Activated CD8-positive, alpha-beta memory T cell treated with anti-CD3 and anti-CD28 coated beads, Interleukin-2, amount 10 ng/mL, durations not matched to agents 7 days and 5 days (primary cell): Measurements from ENCODE around the gene TXLNB. TPM values are rescaled to one million over a fixed set of nuclear protein-coding genes. Genes with fewer than 3 reads are reported as not detected.
"Not testable (repeated sequence)": the region's sequence is repeated elsewhere in the genome, so short reads cannot be mapped to it uniquely, and the experiment has no call there.

ENCODE experiments used
- ATAC-seq: fragments of 150-1000 bp; cut with Tn5 transposase; one replicate; pipeline ENCODE4 v1.10.0; 2021; ENCODE audit warnings: moderate library complexity
- CTCF ChIA-PET: fragments of 350-600 bp; sonication (Branson Sonifier 250); formaldehyde crosslinking; loops from one replicate; lab custom pipeline; 2021; ENCODE audit warnings: antibody characterized with exemption; lab: Charles Lee
- DNase-seq: peaks from one replicate; pipeline ENCODE4 v3.0.0-alpha.2; 2020
- H3K27ac Mint-ChIP-seq: one replicate; pipeline ENCODE4 v1.8.0; 2021; ENCODE audit warnings: mild to moderate bottlenecking, mixed read lengths
- H3K27me3 Mint-ChIP-seq: one replicate; pipeline ENCODE4 v1.8.0; 2021; ENCODE audit warnings: mixed read lengths
- H3K36me3 Mint-ChIP-seq: one replicate; pipeline ENCODE4 v1.8.0; 2021; ENCODE audit warnings: mild to moderate bottlenecking, mixed read lengths
- H3K4me1 Mint-ChIP-seq: one replicate; pipeline ENCODE4 v1.8.0; 2021; ENCODE audit warnings: mixed read lengths
- H3K4me3 Mint-ChIP-seq: one replicate; pipeline ENCODE4 v1.8.0; 2021; ENCODE audit warnings: mild to moderate bottlenecking, moderate library complexity, mixed read lengths
- H3K9me3 Mint-ChIP-seq: one replicate; pipeline ENCODE4 v1.8.0; 2022; ENCODE audit warnings: low read depth, mixed read lengths
- total RNA-seq, 2 experiments: library from RNA; stranded (reverse); gene quantifications; one replicate each; pipeline ENCODE4 v1.2.3, GENCODE V29; 2021

TXLNB gene
- total RNA-seq, 2 experiments from 2014 or later = 0.23 to 0.38 TPM

GRCh38 chr6:139235661-139236060 lies 56.1 kb downstream of the TXLNB start:
- Mint-ChIP-seq H3K36me3 (peaks cover 6% of the 10 kb centered on the region), H3K27me3 (no peaks in the 10 kb centered on the region), H3K9me3 (peaks cover 7% of the 10 kb centered on the region), H3K4me1 (no peaks in the 10 kb centered on the region), H3K4me3 (no peak overlapping the region), H3K27ac (no peak overlapping the region)
- ATAC-seq = no peak
- no peak for DNase-seq
- CTCF ChIA-PET = no interaction called here

GRCh38 chr6:139234193-139234592 lies 57.6 kb downstream of the TXLNB start:
- H3K4me1 Mint-ChIP-seq, H3K27me3 Mint-ChIP-seq, DNase-seq, H3K4me3 Mint-ChIP-seq, H3K9me3 Mint-ChIP-seq, ATAC-seq, H3K36me3 Mint-ChIP-seq, H3K27ac Mint-ChIP-seq: not testable (repeated sequence)
- CTCF ChIA-PET = interaction anchor here (1.3 kb wide), 1 partner anchor 16 kb away, joined by 3 read pairs; no protein-coding TSS in a partner anchor

GRCh38 chr6:139231206-139231605 lies 60.6 kb downstream of the TXLNB start:
- Mint-ChIP-seq H3K27me3 (no peaks in the 10 kb centered on the region), H3K4me3 (no peak overlapping the region), H3K27ac (no peak overlapping the region), H3K9me3 (peaks cover 7% of the 10 kb centered on the region), H3K36me3 (peaks cover 6% of the 10 kb centered on the region), H3K4me1 (no peaks in the 10 kb centered on the region)
- ATAC-seq (no peak), DNase-seq (no peak)
- CTCF ChIA-PET = interaction anchor here (0.6 to 1.8 kb wide), 6 partner anchors 19 to 138 kb away, joined by 3 to 7 read pairs (median 3); no protein-coding TSS in a partner anchor

GRCh38 chr6:139230391-139230840 lies 61.4 kb downstream of the TXLNB start:
- Mint-ChIP-seq H3K4me1 (no peaks in the 10 kb centered on the region), H3K27ac (no peak overlapping the region), H3K4me3 (no peak overlapping the region)

GRCh38 chr6:139228387-139228786 lies 63.4 kb downstream of the TXLNB start:
- H3K9me3 Mint-ChIP-seq, CTCF ChIA-PET, H3K27me3 Mint-ChIP-seq, DNase-seq, H3K4me1 Mint-ChIP-seq, H3K4me3 Mint-ChIP-seq, H3K27ac Mint-ChIP-seq, ATAC-seq, H3K36me3 Mint-ChIP-seq: not testable (repeated sequence)

More at GRCh38 chr6:139230391-139230840, 61.4 kb downstream of the TXLNB start:
- ATAC-seq = no peak
- Mint-ChIP-seq H3K36me3 (peaks cover 6% of the 10 kb centered on the region), H3K27me3 (no peaks in the 10 kb centered on the region), H3K9me3 (peaks cover 5% of the 10 kb centered on the region)
- CTCF ChIA-PET = interaction anchor here (0.6 to 1.8 kb wide), 8 partner anchors 11 to 139 kb away, joined by 3 to 7 read pairs (median 3); no protein-coding TSS in a partner anchor
- no peak for DNase-seq

GRCh38 chr6:139219746-139220145 lies 72.1 kb downstream of the TXLNB start:
- H3K9me3 Mint-ChIP-seq = no peaks in the 10 kb centered on the region
- DNase-seq (no peak), ATAC-seq (no peak)
- H3K27ac Mint-ChIP-seq = no peak overlapping the region
- no peak overlapping the region for H3K4me3 Mint-ChIP-seq
- H3K36me3 Mint-ChIP-seq = peaks cover 3% of the 10 kb centered on the region
- peaks cover 9% of the 10 kb centered on the region for H3K4me1 Mint-ChIP-seq
- no peaks in the 10 kb centered on the region for H3K27me3 Mint-ChIP-seq
- CTCF ChIA-PET = interaction anchor here (0.6 to 6.5 kb wide), 36 partner anchors 9 to 882 kb away, joined by 3 to 110 read pairs (median 5); partner anchors contain the start of genes CITED2 and TXLNB

GRCh38 chr6:139219271-139219729 lies 72.5 kb downstream of the TXLNB start:
- Mint-ChIP-seq H3K27me3 (no peaks in the 10 kb centered on the region), H3K9me3 (no peaks in the 10 kb centered on the region), H3K27ac (peak overlapping the region; percentile 48), H3K4me3 (no peak overlapping the region), H3K4me1 (peaks cover 9% of the 10 kb centered on the region), H3K36me3 (peaks cover 3% of the 10 kb centered on the region)
- ATAC-seq (peak; percentile 100), DNase-seq (peak; percentile 86)
- CTCF ChIA-PET = interaction anchor here (0.6 to 6.5 kb wide), 39 partner anchors 11 to 882 kb away, joined by 3 to 110 read pairs (median 5); partner anchors contain the start of genes CITED2 and TXLNB

GRCh38 chr6:139212460-139212859 lies 79.3 kb downstream of the TXLNB start:
- peaks cover 19% of the 10 kb centered on the region for H3K9me3 Mint-ChIP-seq
- not testable (repeated sequence) for H3K27me3 Mint-ChIP-seq, H3K4me3 Mint-ChIP-seq

GRCh38 chr6:139210766-139211165 lies 81.0 kb downstream of the TXLNB start:
- Mint-ChIP-seq H3K9me3 (peaks cover 24% of the 10 kb centered on the region), H3K36me3 (peaks cover 28% of the 10 kb centered on the region)
- not testable (repeated sequence) for H3K27ac Mint-ChIP-seq, ATAC-seq, H3K4me3 Mint-ChIP-seq, H3K4me1 Mint-ChIP-seq, H3K27me3 Mint-ChIP-seq
- peak; percentile 44 for DNase-seq
- CTCF ChIA-PET = interaction anchor here (1.9 kb wide), 1 partner anchor 9 kb away, joined by 4 read pairs; no protein-coding TSS in a partner anchor

More at GRCh38 chr6:139212460-139212859, 79.3 kb downstream of the TXLNB start:
- H3K27ac Mint-ChIP-seq, ATAC-seq, DNase-seq, CTCF ChIA-PET, H3K4me1 Mint-ChIP-seq: not testable (repeated sequence)
- peaks cover 25% of the 10 kb centered on the region for H3K36me3 Mint-ChIP-seq

GRCh38 chr6:139205843-139206242 lies 86.0 kb downstream of the TXLNB start:
- peaks cover 27% of the 10 kb centered on the region for H3K36me3 Mint-ChIP-seq
- no peak for ATAC-seq
- H3K9me3 Mint-ChIP-seq = peaks cover 22% of the 10 kb centered on the region
- H3K4me1 Mint-ChIP-seq = peaks cover 6% of the 10 kb centered on the region
- no peak overlapping the region for H3K4me3 Mint-ChIP-seq
- CTCF ChIA-PET = interaction anchor here (2.4 kb wide), 1 partner anchor 13 kb away, joined by 9 read pairs; no protein-coding TSS in a partner anchor
- DNase-seq = no peak
- no peak overlapping the region for H3K27ac Mint-ChIP-seq
- H3K27me3 Mint-ChIP-seq = no peaks in the 10 kb centered on the region

- H3K36me3 Mint-ChIP-seq = peaks cover 19% of the 10 kb centered on the region
- DNase-seq = no peak
- H3K9me3 Mint-ChIP-seq = peaks cover 18% of the 10 kb centered on the region
- no peaks in the 10 kb centered on the region for H3K4me1 Mint-ChIP-seq
- H3K27me3 Mint-ChIP-seq = no peaks in the 10 kb centered on the region
- no peak for ATAC-seq
- no peak overlapping the region for H3K27ac Mint-ChIP-seq
- CTCF ChIA-PET = interaction anchor here (0.8 to 2.4 kb wide), 2 partner anchors 10 to 14 kb away, joined by 3 to 9 read pairs; no protein-coding TSS in a partner anchor
- no peak overlapping the region for H3K4me3 Mint-ChIP-seq
Measured at GRCh38 chr6:139204978-139205377, 86.8 kb downstream of the TXLNB start.

GRCh38 chr6:139201378-139201777 lies 90.4 kb downstream of the TXLNB start:
- Mint-ChIP-seq H3K36me3 (peaks cover 4% of the 10 kb centered on the region), H3K27ac (no peak overlapping the region), H3K9me3 (peaks cover 3% of the 10 kb centered on the region), H3K4me1 (no peaks in the 10 kb centered on the region), H3K27me3 (no peaks in the 10 kb centered on the region), H3K4me3 (no peak overlapping the region)
- CTCF ChIA-PET = no interaction called here
- DNase-seq (no peak), ATAC-seq (no peak)

- Mint-ChIP-seq H3K27ac (no peak overlapping the region), H3K27me3 (no peaks in the 10 kb centered on the region), H3K9me3 (no peaks in the 10 kb centered on the region), H3K36me3 (peaks cover 2% of the 10 kb centered on the region), H3K4me3 (no peak overlapping the region), H3K4me1 (no peaks in the 10 kb centered on the region)
- no peak for DNase-seq
- CTCF ChIA-PET = interaction anchor here (1.1 kb wide), 2 partner anchors 10 to 73 kb away, joined by 3 read pairs; no protein-coding TSS in a partner anchor
- no peak for ATAC-seq
Measured at GRCh38 chr6:139198529-139199288, 93.1 kb downstream of the TXLNB start.
